Liver (tissue), 3 donors: ENCODE results near the gene SNAP47.

Experiments used
- FOXA1 ChIP-seq: IDR thresholded peaks from 2 replicates; pipeline ENCODE4 v1.6.1; 2016; ENCODE audit warnings: antibody characterized with exemption
- GABPA ChIP-seq, 2 donors: IDR thresholded peaks in 1 of 2; conservative IDR thresholded peaks in 1 of 2; 2 replicates each; pipeline ENCODE4 v1.6.1; 2016; ENCODE audit warnings: antibody characterized with exemption in 2 of 2, mild to moderate bottlenecking in 1 of 2, moderate library complexity in 1 of 2
- RAD21 ChIP-seq, 2 donors: IDR thresholded peaks; 2 replicates each; pipeline ENCODE4 v1.6.1; 2016; ENCODE audit warnings: antibody characterized with exemption in 2 of 2, mild to moderate bottlenecking in 2 of 2
- TAF1 ChIP-seq: conservative IDR thresholded peaks from 2 replicates; pipeline ENCODE4 v1.6.1; 2016; ENCODE audit warnings: antibody characterized with exemption, mild to moderate bottlenecking
- YY1 ChIP-seq: IDR thresholded peaks from 2 replicates; pipeline ENCODE4 v1.6.1; 2016; ENCODE audit warnings: antibody characterized with exemption, mild to moderate bottlenecking
- TF ChIP-seq, protein P1 (sequence below): fragments of 150-350 bp; IDR thresholded peaks from 2 replicates; pipeline ENCODE4 v1.5.1; 2017; ENCODE audit warnings: improper control_type of control experiment, low read depth, low read length; ENCODE audit not compliant: missing input control
- TF ChIP-seq, protein P2 (sequence below): IDR thresholded peaks from 2 replicates; pipeline ENCODE4 v1.6.1; 2016; ENCODE audit warnings: antibody characterized with exemption, mild to moderate bottlenecking
- TF ChIP-seq, protein P3 (sequence below): IDR thresholded peaks from 2 replicates; pipeline ENCODE4 v1.6.1; 2016; ENCODE audit warnings: antibody characterized with exemption
- TF ChIP-seq, protein P4 (sequence below): IDR thresholded peaks from 2 replicates; pipeline ENCODE4 v1.6.1; 2016; ENCODE audit warnings: antibody characterized with exemption
- TF ChIP-seq, protein P5 (sequence below): IDR thresholded peaks from 2 replicates; pipeline ENCODE4 v1.6.1; 2016; ENCODE audit warnings: antibody characterized with exemption
- donor health status: healthy.
- donor health status: healthy.

DNA sequence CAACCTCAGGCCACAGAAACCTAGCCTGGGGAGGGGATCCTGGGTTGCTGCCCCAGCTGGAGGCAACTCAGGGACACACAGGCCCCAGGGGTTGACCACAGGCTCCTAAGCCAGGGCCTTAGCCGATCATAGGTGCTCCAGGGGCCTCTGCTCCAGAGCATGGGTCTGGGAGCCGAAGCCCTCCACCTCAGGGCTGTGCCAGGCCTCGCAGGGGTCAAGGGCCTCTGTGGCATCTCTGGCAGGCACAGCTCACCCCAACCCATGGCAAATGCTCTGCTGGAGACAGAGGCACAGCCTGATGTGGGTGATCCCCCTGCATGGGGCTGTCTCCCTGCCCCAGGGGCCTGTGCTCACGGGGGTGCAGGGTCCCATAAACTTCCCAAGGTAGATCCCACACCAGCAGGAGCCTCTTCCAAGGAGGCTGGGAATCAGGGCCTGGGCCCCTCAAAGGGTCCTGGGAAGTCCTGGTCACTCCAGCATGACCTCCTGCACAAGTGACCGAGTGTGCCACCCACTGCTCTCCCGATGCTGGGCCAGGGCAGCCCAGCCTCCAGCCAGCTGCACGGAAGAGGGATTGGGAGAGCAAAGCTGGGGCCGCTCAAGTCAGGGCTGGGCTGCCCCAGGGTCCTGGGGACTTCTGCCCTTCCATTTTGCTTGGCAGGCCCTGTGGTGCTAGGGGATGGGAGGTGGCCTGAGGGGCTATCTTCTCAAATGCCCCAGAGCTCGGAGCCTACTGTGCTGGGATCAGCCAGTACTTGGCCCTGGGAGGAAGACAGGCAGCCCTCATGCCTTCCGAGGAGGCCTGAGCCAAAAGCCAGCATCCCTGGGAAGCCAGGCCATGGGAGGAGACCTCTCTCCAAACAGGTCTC, 58.1 kb downstream of the SNAP47 start:
- TF ChIP-seq, protein P1, sequence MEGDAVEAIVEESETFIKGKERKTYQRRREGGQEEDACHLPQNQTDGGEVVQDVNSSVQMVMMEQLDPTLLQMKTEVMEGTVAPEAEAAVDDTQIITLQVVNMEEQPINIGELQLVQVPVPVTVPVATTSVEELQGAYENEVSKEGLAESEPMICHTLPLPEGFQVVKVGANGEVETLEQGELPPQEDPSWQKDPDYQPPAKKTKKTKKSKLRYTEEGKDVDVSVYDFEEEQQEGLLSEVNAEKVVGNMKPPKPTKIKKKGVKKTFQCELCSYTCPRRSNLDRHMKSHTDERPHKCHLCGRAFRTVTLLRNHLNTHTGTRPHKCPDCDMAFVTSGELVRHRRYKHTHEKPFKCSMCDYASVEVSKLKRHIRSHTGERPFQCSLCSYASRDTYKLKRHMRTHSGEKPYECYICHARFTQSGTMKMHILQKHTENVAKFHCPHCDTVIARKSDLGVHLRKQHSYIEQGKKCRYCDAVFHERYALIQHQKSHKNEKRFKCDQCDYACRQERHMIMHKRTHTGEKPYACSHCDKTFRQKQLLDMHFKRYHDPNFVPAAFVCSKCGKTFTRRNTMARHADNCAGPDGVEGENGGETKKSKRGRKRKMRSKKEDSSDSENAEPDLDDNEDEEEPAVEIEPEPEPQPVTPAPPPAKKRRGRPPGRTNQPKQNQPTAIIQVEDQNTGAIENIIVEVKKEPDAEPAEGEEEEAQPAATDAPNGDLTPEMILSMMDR: no peak
- no peak for TF ChIP-seq TAF1
- TF ChIP-seq, protein P2, sequence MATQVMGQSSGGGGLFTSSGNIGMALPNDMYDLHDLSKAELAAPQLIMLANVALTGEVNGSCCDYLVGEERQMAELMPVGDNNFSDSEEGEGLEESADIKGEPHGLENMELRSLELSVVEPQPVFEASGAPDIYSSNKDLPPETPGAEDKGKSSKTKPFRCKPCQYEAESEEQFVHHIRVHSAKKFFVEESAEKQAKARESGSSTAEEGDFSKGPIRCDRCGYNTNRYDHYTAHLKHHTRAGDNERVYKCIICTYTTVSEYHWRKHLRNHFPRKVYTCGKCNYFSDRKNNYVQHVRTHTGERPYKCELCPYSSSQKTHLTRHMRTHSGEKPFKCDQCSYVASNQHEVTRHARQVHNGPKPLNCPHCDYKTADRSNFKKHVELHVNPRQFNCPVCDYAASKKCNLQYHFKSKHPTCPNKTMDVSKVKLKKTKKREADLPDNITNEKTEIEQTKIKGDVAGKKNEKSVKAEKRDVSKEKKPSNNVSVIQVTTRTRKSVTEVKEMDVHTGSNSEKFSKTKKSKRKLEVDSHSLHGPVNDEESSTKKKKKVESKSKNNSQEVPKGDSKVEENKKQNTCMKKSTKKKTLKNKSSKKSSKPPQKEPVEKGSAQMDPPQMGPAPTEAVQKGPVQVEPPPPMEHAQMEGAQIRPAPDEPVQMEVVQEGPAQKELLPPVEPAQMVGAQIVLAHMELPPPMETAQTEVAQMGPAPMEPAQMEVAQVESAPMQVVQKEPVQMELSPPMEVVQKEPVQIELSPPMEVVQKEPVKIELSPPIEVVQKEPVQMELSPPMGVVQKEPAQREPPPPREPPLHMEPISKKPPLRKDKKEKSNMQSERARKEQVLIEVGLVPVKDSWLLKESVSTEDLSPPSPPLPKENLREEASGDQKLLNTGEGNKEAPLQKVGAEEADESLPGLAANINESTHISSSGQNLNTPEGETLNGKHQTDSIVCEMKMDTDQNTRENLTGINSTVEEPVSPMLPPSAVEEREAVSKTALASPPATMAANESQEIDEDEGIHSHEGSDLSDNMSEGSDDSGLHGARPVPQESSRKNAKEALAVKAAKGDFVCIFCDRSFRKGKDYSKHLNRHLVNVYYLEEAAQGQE: no peak
- TF ChIP-seq YY1: no peak
- no peak for TF ChIP-seq GABPA (IDR thresholded peaks at IDR 0.05 in 1 of 2, conservative IDR thresholded peaks at IDR 0.05 in 1 of 2)
- TF ChIP-seq FOXA1: no peak
- TF ChIP-seq, protein P3, sequence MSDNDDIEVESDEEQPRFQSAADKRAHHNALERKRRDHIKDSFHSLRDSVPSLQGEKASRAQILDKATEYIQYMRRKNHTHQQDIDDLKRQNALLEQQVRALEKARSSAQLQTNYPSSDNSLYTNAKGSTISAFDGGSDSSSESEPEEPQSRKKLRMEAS: no peak
- no peak for TF ChIP-seq RAD21 (IDR thresholded peaks at IDR 0.05)
- TF ChIP-seq, protein P4, sequence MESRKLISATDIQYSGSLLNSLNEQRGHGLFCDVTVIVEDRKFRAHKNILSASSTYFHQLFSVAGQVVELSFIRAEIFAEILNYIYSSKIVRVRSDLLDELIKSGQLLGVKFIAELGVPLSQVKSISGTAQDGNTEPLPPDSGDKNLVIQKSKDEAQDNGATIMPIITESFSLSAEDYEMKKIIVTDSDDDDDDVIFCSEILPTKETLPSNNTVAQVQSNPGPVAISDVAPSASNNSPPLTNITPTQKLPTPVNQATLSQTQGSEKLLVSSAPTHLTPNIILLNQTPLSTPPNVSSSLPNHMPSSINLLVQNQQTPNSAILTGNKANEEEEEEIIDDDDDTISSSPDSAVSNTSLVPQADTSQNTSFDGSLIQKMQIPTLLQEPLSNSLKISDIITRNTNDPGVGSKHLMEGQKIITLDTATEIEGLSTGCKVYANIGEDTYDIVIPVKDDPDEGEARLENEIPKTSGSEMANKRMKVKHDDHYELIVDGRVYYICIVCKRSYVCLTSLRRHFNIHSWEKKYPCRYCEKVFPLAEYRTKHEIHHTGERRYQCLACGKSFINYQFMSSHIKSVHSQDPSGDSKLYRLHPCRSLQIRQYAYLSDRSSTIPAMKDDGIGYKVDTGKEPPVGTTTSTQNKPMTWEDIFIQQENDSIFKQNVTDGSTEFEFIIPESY: no peak
- TF ChIP-seq, protein P5, sequence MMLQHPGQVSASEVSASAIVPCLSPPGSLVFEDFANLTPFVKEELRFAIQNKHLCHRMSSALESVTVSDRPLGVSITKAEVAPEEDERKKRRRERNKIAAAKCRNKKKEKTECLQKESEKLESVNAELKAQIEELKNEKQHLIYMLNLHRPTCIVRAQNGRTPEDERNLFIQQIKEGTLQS: no peak
